K562 (cell line): ENCODE results near the gene DPH7. TPM values are rescaled to one million over a fixed set of nuclear protein-coding genes. Genes with fewer than 3 reads are reported as not detected.

Source experiments
- ATAC-seq: fragments of 200-7000 bp; cut with Tn5 transposase; 3 replicates; pipeline ENCODE4 v1.9.1; 2020; ENCODE audit warnings: moderate library complexity
- BruUV-seq: library from RNA; stranded (reverse); fragments of 400-500 nt; replicated peaks from 2 replicates; lab custom pipeline; 2021; lab: Mats Ljungman, UMichigan
- CTCF ChIA-PET: fragments of 300-600 bp; formaldehyde crosslinking; extraction: SDS; loops from one replicate; lab custom pipeline; 2021; ENCODE audit warnings: low intra/inter-chr PET ratio; lab: Yijun Ruan, JAX
- POLR2A ChIA-PET: fragments of 300-600, 350-650 bp; sonication (Branson Sonifier 250); formaldehyde crosslinking; extraction: SDS; loops from one replicate; lab custom pipeline; 2021; ENCODE audit warnings: antibody characterized with exemption, inconsistent platforms; lab: Yijun Ruan, JAX
- DNase-seq, 4 experiments: peaks; one replicate each; pipeline versions ENCODE4 v3.0.0 to v3.0.0-alpha.2; 2011 to 2018; ENCODE audit warnings: low spot score in 3 of 4, mixed read lengths in 3 of 4; ENCODE audit errors: extremely low read depth in 1 of 4
- FAIRE-seq: peaks from 2 replicates; lab custom pipeline; 2011; peaks lifted over from hg19 to GRCh38; lab: Jason Lieb, UNC
- H2AFZ ChIP-seq: 2 replicates; pipeline ENCODE4 v1.6.0; 2011; ENCODE audit warnings: low read depth, low read length, control low read depth, inconsistent platforms
- H3K27ac ChIP-seq: fragments of 200-600 bp; 3 replicates; pipeline ENCODE4 v1.8.0; 2011; ENCODE audit warnings: low read depth, mild to moderate bottlenecking, control low read depth, inconsistent platforms, low read length, moderate library complexity, mixed read lengths; ENCODE audit errors: extremely low read depth
- H3K27me3 ChIP-seq, 2 experiments: fragments of 300-600 bp in 1 of 2; 2 replicates in 1 of 2; 3 replicates in 1 of 2; pipeline versions ENCODE4 v1.6.0 to v1.8.0; 2011; ENCODE audit warnings: inconsistent platforms in 2 of 2, low read length in 2 of 2, mild to moderate bottlenecking in 1 of 2, mixed read lengths in 1 of 2, moderate library complexity in 1 of 2; ENCODE audit not compliant: control insufficient read depth in 2 of 2, insufficient read depth in 2 of 2
- H3K36me3 ChIP-seq: fragments of 300-600 bp; 3 replicates; pipeline ENCODE4 v1.8.0; 2011; ENCODE audit warnings: mild to moderate bottlenecking, low read length, inconsistent platforms; ENCODE audit not compliant: control insufficient read depth, insufficient read depth
- H3K4me1 ChIP-seq, 2 experiments: fragments of 200-600 bp in 1 of 2; replicated peaks in 1 of 2; 2 replicates in 1 of 2; 3 replicates in 1 of 2; pipeline versions ENCODE4 v1.5.1 to v1.8.0; 2011; ENCODE audit warnings: inconsistent platforms in 2 of 2, low read length in 2 of 2, mild to moderate bottlenecking in 1 of 2, mixed read lengths in 1 of 2, moderate library complexity in 1 of 2; ENCODE audit not compliant: control insufficient read depth in 2 of 2, insufficient read depth in 2 of 2
- H3K4me2 ChIP-seq: 2 replicates; pipeline ENCODE4 v1.6.1; 2011; ENCODE audit warnings: low read length, control low read depth, inconsistent platforms, mixed read lengths; ENCODE audit not compliant: insufficient read depth
- H3K4me3 ChIP-seq: fragments of 200-600 bp; sonication (generic), shearing (Covaris generic); 2 replicates; pipeline ENCODE4 v1.5.1; 2016; ENCODE audit warnings: control low read depth, inconsistent platforms
- H3K79me2 ChIP-seq: fragments of 200-600 bp; 3 replicates; pipeline ENCODE4 v1.8.0; 2011; ENCODE audit warnings: low read length, inconsistent platforms; ENCODE audit not compliant: control insufficient read depth, insufficient read depth
- H3K9ac ChIP-seq, 2 experiments: 2 replicates each; pipeline versions ENCODE4 v1.6.0 to v1.6.1; 2011; ENCODE audit warnings: low read depth in 2 of 2, low read length in 2 of 2, control low read depth in 1 of 2, inconsistent platforms in 1 of 2, mild to moderate bottlenecking in 1 of 2, mixed read lengths in 1 of 2; ENCODE audit not compliant: insufficient read depth in 1 of 2
- H3K9me1 ChIP-seq: one replicate; pipeline ENCODE4 v1.6.0; 2011; ENCODE audit warnings: inconsistent platforms, mild to moderate bottlenecking, low read length, moderate library complexity; ENCODE audit not compliant: control insufficient read depth, insufficient read depth
- H3K9me3 ChIP-seq: replicated peaks from 2 replicates; pipeline ENCODE4 v1.5.1; 2011; ENCODE audit warnings: low read depth, low read length, inconsistent platforms; ENCODE audit not compliant: control insufficient read depth, insufficient read depth
- H4K20me1 ChIP-seq: replicated peaks from 2 replicates; pipeline ENCODE4 v1.6.1; 2011; ENCODE audit warnings: low read length, inconsistent platforms, mixed read lengths; ENCODE audit not compliant: control insufficient read depth, insufficient read depth
- CBX3 ChIP-seq, 2 experiments: IDR thresholded peaks; 1 replicate in 1 of 2; 2 replicates in 1 of 2; pipeline ENCODE4 v1.6.1; 2012; ENCODE audit warnings: inconsistent platforms in 2 of 2, low read length in 2 of 2, borderline replicate concordance in 1 of 2, control low read depth in 1 of 2
- CREB1 ChIP-seq, 2 experiments: sonication (generic) in 1 of 2; formaldehyde crosslinking in 1 of 2; IDR thresholded peaks; 2 replicates each; pipeline versions ENCODE4 v1.6.1 to v1.8.0; 2012 to 2022; ENCODE audit warnings: inconsistent platforms in 1 of 2, mild to moderate bottlenecking in 1 of 2, missing genetic modification reagents in 1 of 2, moderate library complexity in 1 of 2
- FOXK1 ChIP-seq: sonication (generic); formaldehyde crosslinking; IDR thresholded peaks from 2 replicates; pipeline ENCODE4 v1.8.0; 2022; ENCODE audit warnings: missing genetic modification reagents, mild to moderate bottlenecking, borderline replicate concordance
- POLR3G ChIP-seq: IDR thresholded peaks from 2 replicates; pipeline ENCODE4 v1.6.1; 2011; ENCODE audit not compliant: insufficient read length, insufficient replicate concordance; ENCODE audit errors: extremely low read depth
- RBM17 ChIP-seq: fragments of 200-400 bp; formaldehyde crosslinking; IDR thresholded peaks from 2 replicates; pipeline ENCODE4 v1.6.1; 2017; ENCODE audit warnings: low read depth, mild to moderate bottlenecking, low read length, borderline replicate concordance
- SAP30 ChIP-seq: fragments of 200-600 bp; sonication (generic); IDR thresholded peaks from 2 replicates; pipeline ENCODE4 v1.6.1; 2012; ENCODE audit warnings: borderline replicate concordance, low read depth, mild to moderate bottlenecking, moderate library complexity, low read length, control low read depth, inconsistent platforms; ENCODE audit not compliant: insufficient read depth, poor library complexity, severe bottlenecking
- TEAD1 ChIP-seq, 2 experiments: fragments of 450-650 bp in 1 of 2; sonication (generic) in 1 of 2; formaldehyde crosslinking; IDR thresholded peaks; 2 replicates each; pipeline versions ENCODE4 v1.4.0 to v1.8.0; 2020 to 2022; ENCODE audit warnings: mild to moderate bottlenecking in 2 of 2, missing genetic modification reagents in 1 of 2
- ZBTB34 ChIP-seq: fragments of 250-450 bp; sonication (Bioruptor Pico); IDR thresholded peaks from 2 replicates; pipeline ENCODE4 v1.8.0; 2021; ENCODE audit warnings: mild to moderate bottlenecking, moderate library complexity
- ZNF57 ChIP-seq: fragments of 450-650 bp; formaldehyde crosslinking; IDR thresholded peaks from 2 replicates; pipeline ENCODE4 v1.4.0; 2020; ENCODE audit warnings: mild to moderate bottlenecking, moderate library complexity
- ZNF766 ChIP-seq: fragments of 200-800 bp; sonication (Bioruptor generic); conservative IDR thresholded peaks from 2 replicates; pipeline ENCODE4 v1.6.1; 2016; ENCODE audit warnings: missing genetic modification characterization, missing compliant biosample characterization
- WGBS: fragments of 100-300 bp; shearing (Covaris generic); methylation state at CpG from one replicate; pipeline ENCODE4 v1.1.6; 2016; ENCODE audit warnings: low coverage, mixed read lengths; ENCODE audit not compliant: insufficient coverage; ENCODE audit errors: missing lambda C conversion rate; 5-methylcytosine and 5-hydroxymethylcytosine counted together
- in situ Hi-C: fragments of 300-500 bp; cut with MboI; formaldehyde crosslinking; loops from 4 replicates; pipeline ENCODE4 v1.15.0; 2018; ENCODE audit warnings: inconsistent platforms, mixed read lengths
- intact Hi-C: fragments of 100-400 bp; cut with micrococcal nuclease; formaldehyde crosslinking; loops from 2 replicates; pipeline ENCODE4 v1.14.2; 2022
- polyA plus RNA-seq, 8 experiments: library from polyadenylated mRNA; depleted of rRNA in 4 of 8; stranded (reverse) in 5 of 8; unstranded in 3 of 8; fragments of >200 nt; fragmentation: Nextera tagmentation in 2 of 8; fragmentation: Illumina TruSeq in 1 of 8; extraction: Ambion mirVana in 2 of 8; extraction: Trizol in 1 of 8; gene quantifications; 2 replicates each; pipeline versions ENCODE4 v1.2.1 to v1.2.3, GENCODE V29; 2011 to 2014; ENCODE audit warnings: inconsistent platforms in 1 of 8, missing spikeins in 1 of 8
- total RNA-seq, 7 experiments: library from RNA; depleted of rRNA in 6 of 7; stranded (reverse); fragments of >200 nt in 6 of 7; fragmentation: Illumina TruSeq in 2 of 7; extraction: Trizol in 2 of 7; gene quantifications; 2 replicates each; pipeline versions ENCODE4 v1.2.1 to v1.2.3, GENCODE V29; 2011 to 2021; ENCODE audit warnings: low replicate concordance in 1 of 7

The DPH7 gene
- total and polyA plus RNA-seq, 9 of the 15 experiments (the other 6 are each of a cell fraction or from before 2014, with no cell fraction given): 13.9 to 68.6 (median 41.3) TPM

GRCh38 chr9:137542486-137542885 lies 36.2 kb downstream of the DPH7 start:
- no peaks in the 10 kb centered on the region for H3K9me1 ChIP-seq
- POLR2A ChIA-PET: interaction anchor here (0.6 to 1.1 kb wide), 3 partner anchors 12 to 117 kb away, joined by 3 to 4 read pairs (median 4); no protein-coding TSS in a partner anchor
- TF ChIP-seq SAP30 (no peak), RBM17 (no peak), ZNF766 (no peak)
- peaks cover 0 to 5% of the 10 kb centered on the region in 2 experiments; a peak in 1 of 5 replicates for H3K27me3 ChIP-seq
- H3K27ac ChIP-seq: no peak overlapping the region
- no peak for FAIRE-seq
- no peaks in the 10 kb centered on the region for H3K79me2 ChIP-seq
- no TSS peak for BruUV-seq
- peaks cover 0 to 41% of the 10 kb centered on the region in 2 experiments; a peak in 4 of 5 replicates for H3K4me1 ChIP-seq
- peaks cover 2% of the 10 kb centered on the region; the same call in 1 of the 2 replicates for H3K9me3 ChIP-seq
- ATAC-seq: no peak
- H3K4me2 ChIP-seq: no peak overlapping the region
- no peak for DNase-seq
- H3K9ac ChIP-seq: no peak overlapping the region
- intact Hi-C loops (no loop called here), in situ Hi-C loops (no loop called here)
- 51% methylated on average over 17 of the region's 20 CpGs for WGBS
- H2AFZ ChIP-seq: no peak overlapping the region
- H4K20me1 ChIP-seq: no peaks in the 10 kb centered on the region
- CTCF ChIA-PET: no interaction called here
- no peak overlapping the region for H3K4me3 ChIP-seq
- no peaks in the 10 kb centered on the region for H3K36me3 ChIP-seq

- Histone ChIP-seq H3K27me3 (peaks cover 0 to 5% of the 10 kb centered on the region in 2 experiments; a peak in 1 of 5 replicates), H3K9ac (no peak overlapping the region), H3K9me3 (no peaks in the 10 kb centered on the region), H3K4me3 (no peak overlapping the region), H4K20me1 (no peaks in the 10 kb centered on the region), H3K4me1 (peaks cover 3 to 44% of the 10 kb centered on the region in 2 experiments; a peak in 4 of 5 replicates), H3K79me2 (no peaks in the 10 kb centered on the region), H3K9me1 (no peaks in the 10 kb centered on the region), H2AFZ (no peak overlapping the region), H3K4me2 (no peak overlapping the region), H3K27ac (no peak overlapping the region), H3K36me3 (no peaks in the 10 kb centered on the region)
- intact Hi-C loops: no loop called here
- in situ Hi-C loops: no loop called here
- POLR2A ChIA-PET: interaction anchor here (1.1 kb wide), 1 partner anchor 11 kb away, joined by 3 read pairs; the partner anchor contains the start of gene MRPL41
- ATAC-seq (no peak), FAIRE-seq (no peak), DNase-seq (no peak)
- BruUV-seq: no TSS peak
- TF ChIP-seq CREB1 (IDR thresholded peaks at IDR 0.05) (no peak), CREB1 (CRISPR knock-in tag; IDR thresholded peaks at IDR 0.05) (no peak), POLR3G (no peak), ZBTB34 (CRISPR knock-in tag) (no peak), CBX3 (IDR thresholded peaks at IDR 0.05; ENCODE audit: borderline replicate concordance in 1 of 2, low read length in 2 of 2) (no peak), FOXK1 (CRISPR knock-in tag) (no peak), TEAD1 (CRISPR knock-in tag; IDR thresholded peaks at IDR 0.05) (no peak), ZNF57 (CRISPR knock-in tag) (no peak)
- CTCF ChIA-PET: no interaction called here
- 72% methylated on average over 18 of the region's 18 CpGs for WGBS
Observed at GRCh38 chr9:137540536-137540935, 38.2 kb downstream of the DPH7 start.
